Measurements from ENCODE around the gene AVPR2. TPM values are rescaled to one million over a fixed set of nuclear protein-coding genes. Genes with fewer than 3 reads are reported as not detected.

AVPR2 gene
- total RNA-seq, 1 experiment from 2014 or later, result 10.6 TPM

GRCh38 chrX:153907456-153907855, 3.0 kb downstream of the AVPR2 start:
- ChIA-PET POLR2A (no interaction called here), CTCF (interaction anchor here (0.9 to 1.0 kb wide), 2 partner anchors 13 to 16 kb away, joined by 3 read pairs; no protein-coding TSS in a partner anchor)
- Histone ChIP-seq H3K9me3 (ENCODE audit: control insufficient read depth, insufficient read depth, low read depth, low read length) (no peaks in the 10 kb centered on the region), H3K4me3 (ENCODE audit: low read depth in 2 of 2, low read length in 2 of 2) (no peak overlapping the region), H3K36me3 (ENCODE audit: control insufficient read depth, insufficient read depth, low read length) (no peaks in the 10 kb centered on the region), H3K4me1 (ENCODE audit: control insufficient read depth, insufficient read depth, low read length) (peaks cover 33% of the 10 kb centered on the region), H3K27me3 (ENCODE audit: control insufficient read depth, insufficient read depth, low read length) (no peaks in the 10 kb centered on the region), H3K27ac (ENCODE audit: low read length) (no peak overlapping the region; the same call in 1 of the 2 replicates)
- intact Hi-C loops (cut with micrococcal nuclease; ENCODE audit: unreplicated experiment) (no loop called here), in situ Hi-C loops (cut with HindIII; ENCODE audit: low pct_unique_long_range_greater_than_20kb, low sequenced_read_pairs) (no loop called here)
- no TSS peak for BruUV-seq (replicated peaks)
- ATAC-seq, result no peak
- DNase-seq (ENCODE audit: low read depth, low spot score), result no peak
- TF ChIP-seq REST (IDR thresholded peaks at IDR 0.05; ENCODE audit: insufficient read depth in 1 of 2, low read depth in 2 of 2, low read length in 1 of 2), result no peak
- no peak for TF ChIP-seq POLR2AphosphoS5 (IDR thresholded peaks at IDR 0.05; ENCODE audit: low read depth, low read length)
- TF ChIP-seq TCF7L2 (IDR thresholded peaks at IDR 0.05; ENCODE audit: low read depth, low read length), result no peak
- no peak for TF ChIP-seq SIN3A (IDR thresholded peaks at IDR 0.05; ENCODE audit: borderline replicate concordance, insufficient read depth, low read depth, low read length)
- no peak for TF ChIP-seq CTCF (IDR thresholded peaks at IDR 0.05)

GRCh38 chrX:153908219-153908860, 3.9 kb downstream of the AVPR2 start:
- no peak overlapping the region for H3K4me3 ChIP-seq (ENCODE audit: low read depth in 2 of 2, low read length in 2 of 2)
- H3K27me3 ChIP-seq (ENCODE audit: control insufficient read depth, insufficient read depth, low read length), result no peaks in the 10 kb centered on the region
- no peaks in the 10 kb centered on the region for H3K36me3 ChIP-seq (ENCODE audit: control insufficient read depth, insufficient read depth, low read length)
- no peak for DNase-seq (ENCODE audit: low read depth, low spot score)
- peaks cover 24% of the 10 kb centered on the region for H3K4me1 ChIP-seq (ENCODE audit: control insufficient read depth, insufficient read depth, low read length)
- BruUV-seq (replicated peaks), result no TSS peak
- ChIA-PET CTCF (interaction anchor here (0.7 to 3.1 kb wide), 3 partner anchors 14 to 39 kb away, joined by 3 to 24 read pairs (median 8); no protein-coding TSS in a partner anchor), POLR2A (interaction anchor here (0.6 kb wide), 1 partner anchor 8 kb away, joined by 4 read pairs; no protein-coding TSS in a partner anchor)
- TF ChIP-seq SIN3A (IDR thresholded peaks at IDR 0.05; ENCODE audit: borderline replicate concordance, insufficient read depth, low read depth, low read length), result no peak
- no peak for TF ChIP-seq REST (IDR thresholded peaks at IDR 0.05; ENCODE audit: insufficient read depth in 1 of 2, low read depth in 2 of 2, low read length in 1 of 2)
- no peak for TF ChIP-seq CTCF (IDR thresholded peaks at IDR 0.05)
- TF ChIP-seq TCF7L2 (IDR thresholded peaks at IDR 0.05; ENCODE audit: low read depth, low read length), result no peak
- TF ChIP-seq POLR2AphosphoS5 (IDR thresholded peaks at IDR 0.05; ENCODE audit: low read depth, low read length), result no peak
- in situ Hi-C loops (cut with HindIII; ENCODE audit: low pct_unique_long_range_greater_than_20kb, low sequenced_read_pairs), result no loop called here
- no peaks in the 10 kb centered on the region for H3K9me3 ChIP-seq (ENCODE audit: control insufficient read depth, insufficient read depth, low read depth, low read length)
- no peak for ATAC-seq
- peak overlapping the region; percentile 39; the same call in 1 of the 2 replicates for H3K27ac ChIP-seq (ENCODE audit: low read length)
- intact Hi-C loops (cut with micrococcal nuclease; ENCODE audit: unreplicated experiment), result no loop called here
